WTC11 (cell line): ENCODE measurements around the gene SMARCB1. TPM values are rescaled to one million over a fixed set of nuclear protein-coding genes. Genes with fewer than 3 reads are reported as not detected.

Source experiments
- ATAC-seq: fragments of 200-7000 bp; cut with Tn5 transposase; 2 replicates; pipeline ENCODE4 v1.10.0; 2021; ENCODE audit warnings: mild to moderate bottlenecking, moderate library complexity
- CTCF ChIA-PET: fragments of 300-600 bp; sonication (Branson Sonifier 250); formaldehyde crosslinking; loops from one replicate; lab custom pipeline; 2021; ENCODE audit warnings: antibody characterized with exemption; lab: Charles Lee
- POLR2A ChIA-PET: fragments of 350-600 bp; sonication (Branson Sonifier 250); formaldehyde crosslinking; loops from one replicate; lab custom pipeline; 2021; ENCODE audit warnings: antibody characterized with exemption; lab: Charles Lee
- DNase-seq: peaks from one replicate; pipeline ENCODE4 v3.0.0; 2021; ENCODE audit warnings: low spot score
- H3K27ac Mint-ChIP-seq: 2 replicates; pipeline ENCODE4 v1.8.0; 2021; ENCODE audit warnings: mixed read lengths
- H3K27me3 Mint-ChIP-seq: 2 replicates; pipeline ENCODE4 v1.8.0; 2021; ENCODE audit warnings: low read depth, mild to moderate bottlenecking, moderate library complexity, mixed read lengths
- H3K36me3 Mint-ChIP-seq: 2 replicates; pipeline ENCODE4 v1.8.0; 2021; ENCODE audit warnings: mixed read lengths
- H3K4me1 Mint-ChIP-seq: 2 replicates; pipeline ENCODE4 v1.8.0; 2022; ENCODE audit warnings: mixed read lengths
- H3K4me3 Mint-ChIP-seq: 2 replicates; pipeline ENCODE4 v1.8.0; 2021; ENCODE audit warnings: mild to moderate bottlenecking, moderate library complexity, mixed read lengths
- H3K9me3 Mint-ChIP-seq: 2 replicates; pipeline ENCODE4 v1.8.0; 2021; ENCODE audit warnings: mixed read lengths
- AFF4 ChIP-seq: sonication (generic); formaldehyde crosslinking; IDR thresholded peaks from 2 replicates; pipeline ENCODE4 v1.8.1; 2023; ENCODE audit warnings: mild to moderate bottlenecking, missing genetic modification reagents, borderline replicate concordance
- CDX4 ChIP-seq: fragments of 250-450 bp; sonication (Bioruptor Pico); IDR thresholded peaks from 2 replicates; pipeline ENCODE4 v1.9.0; 2021; ENCODE audit warnings: moderate library complexity, mild to moderate bottlenecking, inconsistent platforms, borderline replicate concordance
- CREB1 ChIP-seq: sonication (generic); formaldehyde crosslinking; IDR thresholded peaks from 2 replicates; pipeline ENCODE4 v1.8.0; 2023; ENCODE audit warnings: mild to moderate bottlenecking, missing genetic modification reagents
- ESRRA ChIP-seq: sonication (generic); formaldehyde crosslinking; IDR thresholded peaks from 2 replicates; pipeline ENCODE4 v1.8.1; 2022; ENCODE audit warnings: mild to moderate bottlenecking, missing genetic modification reagents, borderline replicate concordance
- FOXK1 ChIP-seq: sonication (generic); formaldehyde crosslinking; IDR thresholded peaks from 2 replicates; pipeline ENCODE4 v1.8.0; 2022; ENCODE audit warnings: mild to moderate bottlenecking, moderate library complexity, missing genetic modification reagents
- FOXP4 ChIP-seq: sonication (generic); formaldehyde crosslinking; IDR thresholded peaks from 2 replicates; pipeline ENCODE4 v1.8.0; 2022; ENCODE audit warnings: mild to moderate bottlenecking, missing genetic modification reagents
- HMGA2 ChIP-seq: fragments of 250-450 bp; sonication (Bioruptor Pico); IDR thresholded peaks from 2 replicates; pipeline ENCODE4 v1.4.0; 2021; ENCODE audit warnings: mild to moderate bottlenecking, moderate library complexity
- MAX ChIP-seq: sonication (generic); formaldehyde crosslinking; IDR thresholded peaks from 2 replicates; pipeline ENCODE4 v1.8.0; 2022; ENCODE audit warnings: mild to moderate bottlenecking, missing genetic modification reagents
- NFATC4 ChIP-seq: fragments of 250-450 bp; sonication (Bioruptor Pico); IDR thresholded peaks from 2 replicates; pipeline ENCODE4 v1.9.0; 2021; ENCODE audit warnings: mild to moderate bottlenecking
- NR1H2 ChIP-seq: sonication (generic); formaldehyde crosslinking; IDR thresholded peaks from 2 replicates; pipeline ENCODE4 v1.9.0; 2021; ENCODE audit warnings: mild to moderate bottlenecking, moderate library complexity, missing genetic modification reagents
- NR3C1 ChIP-seq: sonication (generic); formaldehyde crosslinking; conservative IDR thresholded peaks from 2 replicates; pipeline ENCODE4 v1.8.1; 2023; ENCODE audit warnings: low read depth, mild to moderate bottlenecking, missing genetic modification reagents
- PRDM15 ChIP-seq: sonication (generic); formaldehyde crosslinking; IDR thresholded peaks from 2 replicates; pipeline ENCODE4 v1.8.0; 2022; ENCODE audit warnings: missing genetic modification reagents
- TP53 ChIP-seq: sonication (generic); formaldehyde crosslinking; IDR thresholded peaks from 2 replicates; pipeline ENCODE4 v1.8.1; 2023; ENCODE audit warnings: mild to moderate bottlenecking, missing genetic modification reagents
- ZBTB21 ChIP-seq: sonication (generic); formaldehyde crosslinking; IDR thresholded peaks from 2 replicates; pipeline ENCODE4 v1.8.1; 2023; ENCODE audit warnings: mild to moderate bottlenecking, missing genetic modification reagents, borderline replicate concordance
- ZBTB43 ChIP-seq: sonication (generic); formaldehyde crosslinking; IDR thresholded peaks from 2 replicates; pipeline ENCODE4 v1.8.1; 2023; ENCODE audit warnings: mild to moderate bottlenecking, missing genetic modification reagents
- ZNF121 ChIP-seq: sonication (generic); formaldehyde crosslinking; IDR thresholded peaks from 2 replicates; pipeline ENCODE4 v1.8.0; 2023; ENCODE audit warnings: missing genetic modification reagents
- ZNF396 ChIP-seq: fragments of 250-450 bp; sonication (Bioruptor Pico); IDR thresholded peaks from 2 replicates; pipeline ENCODE4 v1.8.0; 2021; ENCODE audit warnings: mild to moderate bottlenecking, moderate library complexity, borderline replicate concordance
- ZNF416 ChIP-seq: fragments of 250-450 bp; sonication (Bioruptor Pico); IDR thresholded peaks from 2 replicates; pipeline ENCODE4 v1.9.0; 2021; ENCODE audit warnings: mild to moderate bottlenecking, inconsistent platforms
- total RNA-seq: library from RNA; stranded (reverse); gene quantifications from 3 replicates; pipeline ENCODE4 v1.2.3, GENCODE V29; 2021

The SMARCB1 gene
- total RNA-seq, 1 experiment from 2014 or later: 135 TPM

- H3K36me3 Mint-ChIP-seq: peaks cover 20% of the 10 kb centered on the region
- peaks cover 30% of the 10 kb centered on the region for H3K4me1 Mint-ChIP-seq
- ChIA-PET CTCF (interaction anchor here (1.2 to 1.4 kb wide), 2 partner anchors 13 to 62 kb away, joined by 3 to 6 read pairs; no protein-coding TSS in a partner anchor), POLR2A (interaction anchor here (0.6 kb wide), 2 partner anchors 30 to 1883 kb away, joined by 7 to 9 read pairs; no protein-coding TSS in a partner anchor)
- no peaks in the 10 kb centered on the region for H3K9me3 Mint-ChIP-seq
- TF ChIP-seq CREB1 (CRISPR knock-in tag): no peak
- peak; percentile 61 for TF ChIP-seq PRDM15 (CRISPR knock-in tag)
- TF ChIP-seq ZBTB21 (CRISPR knock-in tag): 0 out of 2 replicates have a peak, but pooled peaks have one; percentile 8
- H3K4me3 Mint-ChIP-seq: peak overlapping the region; percentile 89
- peak overlapping the region; percentile 78 for H3K27ac Mint-ChIP-seq
- no peaks in the 10 kb centered on the region for H3K27me3 Mint-ChIP-seq
- DNase-seq (no peak), ATAC-seq (no peak; the same call in 1 of the 2 replicates)
These were observed 782 bp downstream of the SMARCB1 start for GRCh38 chr22:23787600-23787896.

GRCh38 chr22:23787910-23788309, 1.1 kb downstream of the SMARCB1 start:
- DNase-seq: no peak
- TF ChIP-seq MAX (CRISPR knock-in tag) (no peak), NR1H2 (CRISPR knock-in tag) (no peak), ZNF416 (CRISPR knock-in tag) (no peak), ZNF121 (CRISPR knock-in tag) (no peak), NR3C1 (CRISPR knock-in tag) (no peak), HMGA2 (CRISPR knock-in tag) (no peak), FOXP4 (CRISPR knock-in tag) (no peak), CDX4 (CRISPR knock-in tag) (no peak)
- POLR2A ChIA-PET: no interaction called here
- no peaks in the 10 kb centered on the region for H3K27me3 Mint-ChIP-seq
- peak overlapping the region; percentile 89 for H3K4me3 Mint-ChIP-seq
- peaks cover 24% of the 10 kb centered on the region for H3K36me3 Mint-ChIP-seq
- ATAC-seq: no peak
- CTCF ChIA-PET: interaction anchor here (0.6 to 2.4 kb wide), 5 partner anchors 11 to 106 kb away, joined by 3 to 17 read pairs (median 4); partner anchors contain the start of gene MIF
- H3K9me3 Mint-ChIP-seq: no peaks in the 10 kb centered on the region
- peaks cover 30% of the 10 kb centered on the region for H3K4me1 Mint-ChIP-seq
- H3K27ac Mint-ChIP-seq: peak overlapping the region; percentile 78

GRCh38 chr22:23789121-23789520, 2.4 kb downstream of the SMARCB1 start:
- H3K4me3 Mint-ChIP-seq: peak overlapping the region; percentile 60
- H3K4me1 Mint-ChIP-seq: peaks cover 30% of the 10 kb centered on the region
- TF ChIP-seq FOXK1 (CRISPR knock-in tag) (no peak), TP53 (CRISPR knock-in tag) (no peak), ZNF396 (CRISPR knock-in tag) (no peak), AFF4 (CRISPR knock-in tag) (no peak), NFATC4 (CRISPR knock-in tag) (no peak), ZBTB43 (CRISPR knock-in tag) (no peak), ZNF121 (CRISPR knock-in tag) (no peak), ESRRA (no peak)
- no peaks in the 10 kb centered on the region for H3K9me3 Mint-ChIP-seq
- DNase-seq (no peak), ATAC-seq (no peak)
- ChIA-PET CTCF (interaction anchor here (0.8 to 2.4 kb wide), 6 partner anchors 18 to 105 kb away, joined by 3 to 17 read pairs (median 4); partner anchors contain the start of genes CHCHD10 and MIF), POLR2A (no interaction called here)
- peak overlapping the region; percentile 61 for H3K27ac Mint-ChIP-seq
- H3K27me3 Mint-ChIP-seq: no peaks in the 10 kb centered on the region
- H3K36me3 Mint-ChIP-seq: peaks cover 32% of the 10 kb centered on the region
